CD4-positive, alpha-beta T cell treated with Interleukin-17A for 4 hours (primary cell): ENCODE results near the gene HHIPL1.

Source experiments
- DNase-seq: peaks from one replicate; pipeline ENCODE4 v3.0.0-alpha.2; 2020; ENCODE audit warnings: mixed read lengths

The HHIPL1 gene

DNA sequence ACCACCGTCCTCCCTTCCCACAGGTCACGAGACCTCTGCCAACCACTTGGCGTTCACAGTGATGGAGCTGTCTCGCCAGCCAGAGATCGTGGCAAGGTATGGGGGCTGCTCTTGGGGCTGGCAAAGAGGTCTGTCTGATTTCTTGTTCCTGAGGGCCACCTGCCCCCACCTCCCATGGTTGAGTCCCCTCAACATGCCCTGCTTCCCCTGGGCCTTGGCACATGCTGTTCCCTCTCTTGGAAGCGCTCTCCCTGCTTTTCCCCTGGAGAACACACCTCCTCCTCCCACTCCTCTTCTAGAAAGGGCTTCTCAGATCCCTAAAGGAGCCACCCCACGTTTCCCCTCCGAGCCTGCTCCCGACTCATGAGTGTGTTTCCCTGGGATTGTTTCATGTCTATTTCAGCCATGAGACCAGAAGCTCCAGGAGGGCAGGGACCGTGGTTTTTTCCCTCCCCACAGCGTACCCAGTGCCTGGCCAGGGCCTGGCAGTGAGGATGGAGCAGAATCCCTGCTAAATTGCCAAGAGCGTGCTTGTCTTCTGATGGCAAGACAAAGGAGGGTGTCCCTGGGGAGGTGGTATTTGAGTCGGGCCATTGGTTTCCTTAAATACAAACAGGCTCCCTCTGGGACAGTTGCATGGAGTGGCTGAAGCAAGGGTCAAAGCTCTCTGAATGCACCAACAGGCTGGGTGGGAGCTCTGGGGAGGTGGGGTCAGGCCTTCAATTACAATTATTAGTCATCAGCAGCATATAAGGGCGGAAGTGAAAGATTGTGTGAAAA lies 73.3 kb downstream of the HHIPL1 start:
- no peak for DNase-seq

DNA sequence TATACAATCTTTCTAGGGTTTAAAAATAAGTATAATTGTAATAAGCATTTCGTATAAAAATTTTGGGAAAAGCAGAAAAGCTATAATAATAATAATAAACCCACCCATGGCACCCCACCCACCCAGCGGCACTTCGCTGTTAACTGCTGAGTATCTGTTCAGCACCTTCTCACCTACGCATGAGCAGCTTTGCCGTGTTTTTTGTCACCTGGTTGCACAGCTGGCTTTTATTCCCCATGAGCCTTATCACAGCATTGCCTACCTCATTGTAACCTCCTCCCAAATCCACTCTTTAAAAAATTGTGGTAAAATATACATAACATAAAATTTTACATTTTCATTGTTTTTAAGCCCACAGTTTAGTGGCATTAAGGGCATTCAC lies 73.9 kb downstream of the HHIPL1 start:
- DNase-seq = no peak

GRCh38 chr14:99720941-99721791 lies 76.2 kb downstream of the HHIPL1 start:
- no peak for DNase-seq

DNA sequence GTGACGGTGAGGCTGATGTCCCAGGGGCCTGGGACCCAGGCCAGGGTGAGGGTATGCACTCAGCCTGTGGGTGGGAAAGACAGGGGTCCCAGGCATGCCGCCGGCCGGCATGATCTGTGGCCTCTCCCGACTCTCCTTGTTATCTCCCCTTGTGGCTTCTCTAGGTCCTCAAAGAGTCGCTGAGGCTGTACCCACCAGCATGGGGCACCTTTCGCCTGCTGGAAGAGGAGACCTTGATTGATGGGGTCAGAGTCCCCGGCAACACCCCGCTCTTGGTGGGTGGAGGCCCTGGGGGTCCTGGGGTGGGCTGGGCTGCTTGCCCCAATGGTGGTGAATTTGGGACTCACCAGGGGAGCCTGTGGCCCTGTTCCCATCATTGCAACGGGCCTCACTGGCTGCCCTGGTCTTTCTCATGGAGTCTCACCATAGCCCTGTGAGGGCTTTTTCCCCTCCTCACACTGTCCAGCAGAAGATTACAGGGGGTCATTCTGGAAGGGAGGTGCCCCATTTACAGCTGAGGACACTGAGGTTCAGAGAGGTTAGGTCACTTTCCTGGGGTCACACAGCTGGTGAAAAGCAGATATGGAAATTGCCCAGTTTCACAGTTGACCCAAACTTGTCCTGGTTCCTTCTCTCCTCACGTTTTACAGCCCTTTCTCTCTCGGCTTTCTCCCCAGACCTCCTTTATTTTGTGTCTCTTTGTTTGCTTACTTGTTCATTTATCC lies 77.0 kb downstream of the HHIPL1 start:
- no peak for DNase-seq

DNA sequence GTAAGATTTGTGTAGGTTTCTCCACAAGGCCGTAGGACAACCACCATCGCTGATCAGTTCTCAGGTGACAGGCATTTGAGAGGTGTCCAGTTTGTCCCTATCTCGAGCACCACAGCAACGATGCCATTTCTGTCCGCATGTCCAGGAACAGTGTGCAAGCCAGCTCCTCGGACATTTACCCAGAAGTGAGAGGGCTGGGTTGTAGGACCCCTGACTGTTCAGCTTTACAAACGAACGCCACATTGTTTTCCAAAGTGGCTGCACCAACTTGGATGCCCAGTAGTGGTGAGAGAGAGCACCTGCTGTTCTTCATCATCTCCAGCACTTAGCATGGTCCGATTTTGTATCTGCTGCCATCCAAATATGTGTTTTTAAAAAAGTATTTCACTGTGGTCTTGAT lies 77.8 kb downstream of the HHIPL1 start:
- DNase-seq = no peak

DNA sequence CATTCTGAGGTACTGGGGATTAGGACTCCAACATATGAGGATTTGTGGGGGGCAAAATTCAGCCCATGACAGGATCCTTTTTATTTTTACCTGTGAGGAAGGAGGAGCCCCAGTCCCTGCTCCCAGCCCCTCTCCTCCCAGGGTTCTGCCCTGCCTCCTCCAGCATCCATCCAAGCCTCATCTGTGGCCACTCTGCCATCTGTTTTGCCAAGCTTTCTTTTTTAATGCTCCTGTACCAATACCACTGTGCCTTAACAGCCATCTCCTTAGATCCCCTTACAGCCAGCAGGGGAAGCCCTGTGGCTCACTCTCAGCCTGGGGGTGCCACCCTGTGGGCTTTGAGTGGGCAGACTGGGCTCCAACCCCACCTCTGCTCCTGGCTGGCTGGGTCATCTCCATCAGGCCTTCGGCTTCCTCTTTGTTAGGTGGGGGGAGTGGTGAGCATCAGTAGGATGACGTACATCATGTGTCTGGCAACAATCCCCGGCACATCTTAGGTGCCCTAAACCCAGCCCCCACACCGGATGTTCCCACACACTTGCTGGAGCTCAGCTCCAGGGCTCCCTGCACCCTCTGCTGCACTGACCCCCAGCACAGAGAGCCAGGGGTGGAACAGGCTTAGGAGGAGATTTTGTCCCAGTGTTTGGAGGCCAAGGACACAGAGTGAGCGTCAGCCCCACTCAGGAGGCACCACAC lies 79.4 kb downstream of the HHIPL1 start:
- no peak for DNase-seq

- no peak for DNase-seq
These were observed 80.2 kb downstream of the HHIPL1 start for GRCh38 chr14:99724939-99725773.

DNA sequence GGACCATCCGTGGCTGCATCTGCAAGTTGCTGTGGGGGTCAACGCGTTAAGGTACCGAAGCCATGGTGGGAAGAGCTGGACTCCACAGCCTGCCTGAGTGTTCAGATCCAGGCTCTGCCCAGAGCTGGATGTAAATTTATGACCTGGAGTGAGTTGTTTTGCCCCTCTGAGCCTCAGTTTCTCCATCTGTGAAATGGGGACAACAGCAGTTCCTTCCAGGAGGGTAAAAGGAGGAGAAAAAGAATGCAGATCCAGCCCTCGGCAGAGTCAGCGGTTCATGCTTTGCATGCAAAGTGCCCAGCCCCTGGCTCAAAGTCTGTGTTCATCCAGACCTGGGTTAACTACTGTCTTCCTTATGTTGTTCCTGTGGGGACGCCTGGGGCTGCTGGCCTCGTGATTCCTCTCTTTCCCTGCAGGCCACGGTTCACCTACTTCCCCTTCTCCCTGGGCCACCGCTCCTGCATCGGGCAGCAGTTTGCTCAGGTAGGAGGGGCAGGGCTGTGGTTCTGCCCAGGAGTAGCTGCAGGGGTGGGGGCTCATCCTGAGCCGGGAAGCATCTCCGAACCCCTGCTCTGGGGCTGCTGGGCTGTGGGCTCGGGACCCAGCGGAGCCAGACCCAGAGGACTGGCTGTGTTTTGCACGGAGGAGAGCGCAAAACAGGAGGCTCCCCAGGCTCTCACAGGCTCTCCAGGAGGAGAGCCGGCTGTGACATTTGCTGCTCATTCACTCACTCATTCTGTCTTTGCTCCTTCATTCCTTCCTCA lies 81.0 kb downstream of the HHIPL1 start:
- DNase-seq = no peak

GRCh38 chr14:99726538-99727095 lies 81.7 kb downstream of the HHIPL1 start:
- DNase-seq = no peak

DNA sequence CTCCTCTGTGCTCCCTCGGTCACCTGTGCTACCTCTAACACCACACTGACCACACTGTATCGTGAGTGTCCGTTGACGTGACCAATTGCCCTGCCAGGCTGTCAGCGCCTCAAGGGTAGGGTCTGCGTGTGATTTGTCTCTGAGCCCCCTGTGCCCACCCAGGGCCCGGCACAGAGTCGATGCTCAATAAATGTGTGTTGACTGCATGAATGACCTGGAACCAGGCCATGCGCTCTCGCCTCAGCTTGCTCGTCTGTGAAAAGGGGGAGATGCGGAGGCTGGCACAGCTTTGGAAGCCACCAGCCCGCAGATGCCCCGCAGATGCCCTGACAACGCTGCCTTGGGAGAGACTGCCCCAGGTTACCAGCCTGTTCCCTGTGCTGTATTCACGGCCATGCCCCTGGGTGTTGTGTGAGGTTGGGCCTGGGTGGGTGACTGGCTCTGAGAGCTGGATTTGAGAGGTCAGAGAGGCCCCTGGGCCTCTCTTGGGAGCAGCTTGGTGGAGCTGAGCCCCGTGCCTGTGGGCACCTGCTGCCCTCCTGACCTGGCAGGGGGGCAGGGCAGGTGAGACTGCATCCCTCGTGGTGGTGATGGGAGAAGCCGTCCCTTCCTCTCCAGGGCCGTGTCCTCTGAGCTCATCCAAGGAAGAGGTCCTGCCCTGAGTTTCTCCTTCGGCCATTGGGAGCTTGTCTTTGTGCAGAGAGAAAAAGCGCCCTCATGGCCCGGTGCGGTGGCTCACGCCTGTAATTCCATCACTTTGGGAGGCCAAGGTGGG lies 82.4 kb downstream of the HHIPL1 start:
- DNase-seq = no peak

DNA sequence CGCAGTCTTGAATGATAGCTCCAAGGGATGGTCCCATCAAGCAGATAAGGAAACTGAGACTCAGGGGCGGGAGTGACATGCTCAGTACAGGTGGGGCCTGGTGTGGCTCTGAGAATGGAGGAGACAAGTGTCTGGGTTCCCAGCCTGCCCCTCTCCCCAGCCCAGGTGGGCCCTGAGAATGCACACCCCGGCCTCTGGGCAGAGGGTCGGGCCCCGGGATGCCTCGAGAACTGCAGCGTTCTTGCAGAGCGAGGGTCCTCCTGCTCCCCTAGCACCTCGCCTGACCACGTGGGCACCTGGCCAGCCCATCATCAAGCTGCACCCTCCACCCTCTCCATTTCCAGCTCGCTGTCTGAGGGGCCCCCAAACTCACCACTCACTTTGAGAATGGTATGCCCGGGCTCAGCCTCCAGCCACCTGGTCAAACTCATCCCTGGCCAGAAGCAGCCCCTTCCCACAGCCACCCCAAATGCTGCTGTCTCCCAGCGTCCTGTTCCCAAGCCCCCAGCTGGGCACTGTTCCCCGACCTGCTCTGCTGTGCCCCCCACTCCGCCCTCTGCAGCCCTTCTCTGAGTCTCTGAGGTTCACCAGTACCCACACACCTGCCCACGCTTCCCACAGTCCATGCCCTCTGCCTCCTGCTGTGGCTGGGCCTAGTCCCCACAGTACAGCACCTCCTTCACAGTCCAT lies 83.4 kb downstream of the HHIPL1 start:
- no peak for DNase-seq

DNA sequence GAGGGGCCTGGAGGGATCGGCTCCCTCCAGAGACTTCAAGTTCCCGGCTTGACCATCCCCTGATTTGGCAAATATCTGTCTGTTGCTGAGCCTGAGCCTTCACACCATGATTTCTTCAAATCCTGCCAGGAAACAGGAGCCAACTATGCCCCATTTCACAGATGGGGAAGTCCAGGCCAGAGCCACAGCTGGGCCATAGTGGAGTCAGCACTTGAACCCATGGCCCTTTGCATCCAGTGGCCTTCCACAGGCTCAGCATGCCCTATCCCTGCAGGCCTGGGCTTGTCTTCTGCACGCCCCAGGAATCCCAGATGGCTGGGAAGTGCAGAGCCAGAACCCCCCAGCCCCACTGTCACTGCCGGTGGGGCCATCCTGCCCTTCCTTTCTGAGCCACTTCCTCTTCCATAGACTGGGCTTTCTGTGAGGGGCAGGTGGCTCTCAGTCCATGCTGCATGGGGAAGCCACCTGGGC lies 84.1 kb downstream of the HHIPL1 start:
- DNase-seq = no peak
